Body of pancreas (tissue), 4 donors: ENCODE results near the gene DRC3. TPM values are rescaled to one million over a fixed set of nuclear protein-coding genes. Genes with fewer than 3 reads are reported as not detected.

Experiments used
- ATAC-seq: fragments of 150-250 bp; one replicate; pipeline ENCODE4 v1.9.1; 2016
- DNase-seq, 4 donors: peaks; one replicate each; pipeline ENCODE4 v3.0.0-alpha.2; 2019
- H3K27ac ChIP-seq, 4 donors: fragments of 200-600 bp; sonication (generic); 1 replicate in 3 of 4; 2 replicates in 1 of 4; pipeline versions ENCODE4 v1.5.1 to v1.6.1; 2016 to 2019; ENCODE audit warnings: mild to moderate bottlenecking in 1 of 4, mixed read lengths in 1 of 4, moderate library complexity in 1 of 4
- H3K27me3 ChIP-seq, 2 donors: fragments of 200-600 bp; sonication (generic); one replicate each; pipeline ENCODE4 v1.6.0; 2016; ENCODE audit warnings: mild to moderate bottlenecking in 1 of 2
- H3K36me3 ChIP-seq, 2 donors: fragments of 200-600 bp; sonication (generic); replicated peaks in 1 of 2; 2 replicates each; pipeline ENCODE4 v1.5.1; 2016; ENCODE audit warnings: low read depth in 2 of 2; ENCODE audit not compliant: insufficient read depth in 1 of 2
- H3K4me1 ChIP-seq: fragments of 200-600 bp; sonication (generic); one replicate; pipeline ENCODE4 v1.6.0; 2016
- H3K4me3 ChIP-seq, 2 donors: fragments of 200-600 bp; sonication (generic); 1 replicate in 1 of 2; 2 replicates in 1 of 2; pipeline ENCODE4 v1.5.1; 2016 to 2019
- H3K9me3 ChIP-seq, 3 donors: fragments of 200-600 bp; sonication (generic); 1 replicate in 2 of 3; 2 replicates in 1 of 3; pipeline ENCODE4 v1.5.1; 2016
- POLR2A ChIP-seq, 3 donors: fragments of 450-650 bp; IDR thresholded peaks; one replicate each; pipeline ENCODE4 v1.6.1; 2016; ENCODE audit warnings: antibody characterized with exemption in 3 of 3, mild to moderate bottlenecking in 2 of 3
- WGBS, 2 donors: methylation state at CpG; one replicate each; pipeline ENCODE4 v1.1.5; 2017; 5-methylcytosine and 5-hydroxymethylcytosine counted together
- intact Hi-C: fragments of 100-400 bp; cut with DNase I; formaldehyde crosslinking; loops from one replicate; pipeline ENCODE4 v1.15.1; 2023
- total RNA-seq, 2 donors: library from RNA; depleted of rRNA; stranded (reverse); fragments of >200 nt; gene quantifications; one replicate each; pipeline ENCODE4 v1.1.0, GENCODE V29; 2016
- TF ChIP-seq, protein P1 (sequence below), 7 experiments: fragments of 450-650 bp in 4 of 7; fragments of 200-600 bp in 3 of 7; sonication (generic) in 3 of 7; IDR thresholded peaks; one replicate each; pipeline ENCODE4 v1.5.1; 2016 to 2019; ENCODE audit warnings: antibody characterized with exemption in 7 of 7

DRC3 gene
- total RNA-seq, 2 donors from 2014 or later, result 2.9 to 6.9 TPM

DNA sequence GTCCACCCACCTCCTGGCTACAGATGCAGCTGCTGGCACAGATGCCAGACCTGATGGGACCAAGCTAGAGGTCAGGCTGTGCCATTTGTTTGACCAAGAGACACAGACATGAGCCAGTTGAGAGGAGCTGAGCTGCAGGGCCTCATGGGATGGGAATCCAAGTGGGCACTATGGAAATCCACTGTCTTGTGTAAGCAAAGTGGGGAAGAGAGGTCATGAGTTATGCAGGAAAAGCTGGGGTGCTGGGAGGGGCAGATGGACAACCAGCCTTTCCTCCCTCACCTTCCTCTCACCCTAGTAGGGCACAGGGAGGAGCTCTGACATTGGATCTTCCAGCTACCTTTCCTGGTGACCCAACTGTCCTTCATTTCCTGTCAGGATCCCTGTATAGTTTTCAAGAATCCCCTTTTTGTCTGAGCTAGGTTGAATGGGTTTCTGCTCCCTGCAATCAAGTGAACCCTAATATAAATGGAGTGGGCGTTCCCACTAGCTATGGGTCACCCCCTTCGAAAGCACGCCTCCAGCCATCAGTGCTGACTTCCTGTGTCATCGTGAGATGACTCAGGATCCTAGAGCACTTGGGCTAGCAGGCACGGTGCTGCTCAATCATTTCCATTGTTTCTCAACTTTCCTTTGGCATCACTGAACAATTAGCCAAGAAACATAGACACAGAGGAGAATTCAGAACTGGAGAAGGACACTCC is 52.7 kb downstream of the DRC3 start:
- Histone ChIP-seq H3K9me3 (no peaks in the 10 kb centered on the region), H3K4me1 (peaks cover under 1% of the 10 kb centered on the region), H3K27ac (no peak overlapping the region), H3K36me3 (no peaks in the 10 kb centered on the region), H3K27me3 (no peaks in the 10 kb centered on the region), H3K4me3 (no peak overlapping the region)
- WGBS, 2 donors, result 81 to 87% methylated on average over 5 of the region's 5 CpGs
- no peak for ATAC-seq
- TF ChIP-seq, protein P1, sequence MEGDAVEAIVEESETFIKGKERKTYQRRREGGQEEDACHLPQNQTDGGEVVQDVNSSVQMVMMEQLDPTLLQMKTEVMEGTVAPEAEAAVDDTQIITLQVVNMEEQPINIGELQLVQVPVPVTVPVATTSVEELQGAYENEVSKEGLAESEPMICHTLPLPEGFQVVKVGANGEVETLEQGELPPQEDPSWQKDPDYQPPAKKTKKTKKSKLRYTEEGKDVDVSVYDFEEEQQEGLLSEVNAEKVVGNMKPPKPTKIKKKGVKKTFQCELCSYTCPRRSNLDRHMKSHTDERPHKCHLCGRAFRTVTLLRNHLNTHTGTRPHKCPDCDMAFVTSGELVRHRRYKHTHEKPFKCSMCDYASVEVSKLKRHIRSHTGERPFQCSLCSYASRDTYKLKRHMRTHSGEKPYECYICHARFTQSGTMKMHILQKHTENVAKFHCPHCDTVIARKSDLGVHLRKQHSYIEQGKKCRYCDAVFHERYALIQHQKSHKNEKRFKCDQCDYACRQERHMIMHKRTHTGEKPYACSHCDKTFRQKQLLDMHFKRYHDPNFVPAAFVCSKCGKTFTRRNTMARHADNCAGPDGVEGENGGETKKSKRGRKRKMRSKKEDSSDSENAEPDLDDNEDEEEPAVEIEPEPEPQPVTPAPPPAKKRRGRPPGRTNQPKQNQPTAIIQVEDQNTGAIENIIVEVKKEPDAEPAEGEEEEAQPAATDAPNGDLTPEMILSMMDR (IDR thresholded peaks at IDR 0.05), result no peak
- TF ChIP-seq POLR2A (IDR thresholded peaks at IDR 0.05), result no peak
- DNase-seq, result no peak
- intact Hi-C loops, result loop anchor here (10.0 kb wide), 2 partner anchors 131 to 351 kb away; no protein-coding TSS in a partner anchor

DNA sequence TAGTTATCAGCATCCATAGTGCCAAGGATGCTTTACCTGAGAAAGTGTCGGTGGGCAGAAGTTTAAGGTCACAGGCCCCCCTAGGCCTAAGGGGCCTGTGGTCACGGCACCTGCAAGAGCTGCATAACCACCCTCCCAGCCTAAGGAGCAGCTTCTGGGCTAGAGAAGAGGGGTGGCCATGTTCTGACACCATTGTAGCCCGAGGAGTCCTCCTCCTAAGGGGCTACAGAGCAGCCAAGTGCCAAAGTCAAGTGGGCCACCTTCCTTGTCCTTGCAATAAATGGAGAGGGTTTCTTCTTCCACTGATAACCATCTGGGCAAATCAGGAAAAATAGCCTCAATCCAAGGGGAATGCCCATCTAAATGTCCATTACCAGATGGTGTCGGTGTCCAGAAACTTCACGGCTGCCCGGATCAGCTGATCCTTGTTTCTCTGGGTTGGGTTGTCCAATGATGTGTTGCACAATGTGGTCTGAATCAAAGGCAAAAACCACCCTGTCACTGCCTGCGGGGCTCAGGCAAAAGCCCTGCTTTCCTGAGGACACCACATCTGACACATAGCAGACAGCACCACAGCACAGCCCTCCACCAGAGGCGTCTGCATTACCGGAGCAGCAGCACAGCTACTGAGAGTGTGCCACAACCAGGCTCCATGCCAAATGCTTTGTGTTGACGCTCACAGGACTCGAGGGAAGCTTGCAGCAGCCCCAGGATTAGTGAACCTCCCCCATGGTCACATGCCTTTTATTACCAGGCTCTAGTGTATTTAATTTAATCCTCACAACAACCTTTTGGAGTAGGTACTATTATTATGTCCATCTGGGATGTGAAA is 53.5 kb downstream of the DRC3 start:
- Histone ChIP-seq H3K36me3 (no peaks in the 10 kb centered on the region), H3K4me1 (no peaks in the 10 kb centered on the region), H3K27me3 (no peaks in the 10 kb centered on the region), H3K4me3 (no peak overlapping the region), H3K27ac (no peak overlapping the region), H3K9me3 (no peaks in the 10 kb centered on the region)
- TF ChIP-seq POLR2A (IDR thresholded peaks at IDR 0.05), result no peak
- TF ChIP-seq, protein P1 (IDR thresholded peaks at IDR 0.05), result no peak
- ATAC-seq, result no peak
- WGBS, 2 donors, result 68 to 87% methylated on average over 7 to 9 of the region's 11 CpGs
- intact Hi-C loops, result loop anchor here (10.0 kb wide), 2 partner anchors 131 to 351 kb away; no protein-coding TSS in a partner anchor
- DNase-seq, result peak in 2 of 4 donors; percentile 38 to 41

DNA sequence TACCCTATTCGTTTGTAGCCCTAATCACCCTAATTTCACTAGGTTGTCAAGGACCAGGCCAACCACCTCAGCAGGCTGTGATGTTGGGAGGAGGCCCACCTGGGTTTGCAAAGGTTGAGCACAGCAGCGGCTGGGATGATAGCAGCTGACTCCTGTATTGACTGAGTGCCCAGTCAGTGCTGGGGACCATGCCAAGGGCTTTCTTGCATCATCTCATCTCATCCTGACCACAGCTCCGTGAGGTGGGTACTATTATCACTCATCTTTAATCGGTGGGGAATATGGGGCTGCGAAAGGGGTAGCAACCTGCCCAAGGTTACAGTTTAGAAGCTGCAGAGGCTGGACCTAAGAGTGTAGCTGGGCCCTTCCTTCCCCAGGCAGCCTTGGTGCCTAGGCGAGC is 54.6 kb downstream of the DRC3 start:
- H3K36me3 ChIP-seq, result no peaks in the 10 kb centered on the region
- TF ChIP-seq POLR2A (IDR thresholded peaks at IDR 0.05), result no peak
- TF ChIP-seq, protein P1 (IDR thresholded peaks at IDR 0.05), result no peak
- no peaks in the 10 kb centered on the region for H3K27me3 ChIP-seq
- no peak overlapping the region for H3K27ac ChIP-seq
- peak in 3 of 4 donors; percentile 28 to 57 (median 39) for DNase-seq
- H3K4me1 ChIP-seq, result no peaks in the 10 kb centered on the region
- ATAC-seq, result peak; percentile 30
- intact Hi-C loops, result loop anchor here (10.0 kb wide), 2 partner anchors 132 to 352 kb away; no protein-coding TSS in a partner anchor
- 40 to 50% methylated on average over 6 of the region's 6 CpGs for WGBS, 2 donors
- H3K9me3 ChIP-seq, result no peaks in the 10 kb centered on the region
- no peak overlapping the region for H3K4me3 ChIP-seq

- Histone ChIP-seq H3K4me3 (no peak overlapping the region), H3K27me3 (no peaks in the 10 kb centered on the region), H3K36me3 (no peaks in the 10 kb centered on the region), H3K27ac (no peak overlapping the region), H3K4me1 (no peaks in the 10 kb centered on the region), H3K9me3 (no peaks in the 10 kb centered on the region)
- TF ChIP-seq POLR2A (IDR thresholded peaks at IDR 0.05), result no peak
- TF ChIP-seq, protein P1 (IDR thresholded peaks at IDR 0.05), result no peak
- WGBS, 2 donors, result 59 to 66% methylated on average over 9 to 11 of the region's 11 CpGs
- no peak for ATAC-seq
- intact Hi-C loops, result loop anchor here (10.0 kb wide), 2 partner anchors 134 to 354 kb away; no protein-coding TSS in a partner anchor
- DNase-seq, result no peak
Observed at GRCh38 chr17:18028114-18028951, 55.7 kb downstream of the DRC3 start.
